GM12878 (cell line): ENCODE data around the gene SLC22A12.

ENCODE experiments used
- CEBPB ChIP-seq, 2 experiments: fragments of 150-350 bp in 1 of 2; IDR thresholded peaks; 2 replicates each; pipeline ENCODE4 v1.6.1; 2012 to 2014; ENCODE audit warnings: low read depth in 2 of 2, low read length in 2 of 2, borderline replicate concordance in 1 of 2, inconsistent platforms in 1 of 2
- CHD2 ChIP-seq: IDR thresholded peaks from 2 replicates; pipeline ENCODE4 v1.6.1; 2011; ENCODE audit warnings: low read depth, low read length, improper control_type of control experiment, borderline replicate concordance
- EZH2 ChIP-seq: IDR thresholded peaks from 2 replicates; pipeline ENCODE4 v1.6.1; 2012; ENCODE audit warnings: low read depth, mild to moderate bottlenecking, control low read depth, inconsistent platforms, low read length, borderline replicate concordance; ENCODE audit not compliant: control insufficient read depth
- HDAC2 ChIP-seq: fragments of 200-600 bp; sonication (generic); IDR thresholded peaks from 2 replicates; pipeline ENCODE4 v1.6.1; 2017
- MAX ChIP-seq: IDR thresholded peaks from 2 replicates; pipeline ENCODE4 v1.6.1; 2012; ENCODE audit warnings: low read depth, low read length, improper control_type of control experiment
- NFIC ChIP-seq: IDR thresholded peaks from 2 replicates; pipeline ENCODE4 v1.6.1; 2012; ENCODE audit warnings: low read depth, mild to moderate bottlenecking, inconsistent platforms, low read length, moderate library complexity
- NRF1 ChIP-seq: conservative IDR thresholded peaks from 2 replicates; pipeline ENCODE4 v1.6.1; 2011; ENCODE audit warnings: mild to moderate bottlenecking, low read depth, low read length, improper control_type of control experiment
- RB1 ChIP-seq: fragments of 450-650 bp; formaldehyde crosslinking; IDR thresholded peaks from 2 replicates; pipeline ENCODE4 v1.6.1; 2017; ENCODE audit warnings: mild to moderate bottlenecking, borderline replicate concordance
- TAF1 ChIP-seq: IDR thresholded peaks from 2 replicates; pipeline ENCODE4 v1.6.1; 2011; ENCODE audit warnings: mild to moderate bottlenecking, low read depth, low read length, borderline replicate concordance
- TCF7 ChIP-seq: IDR thresholded peaks from 2 replicates; pipeline ENCODE4 v1.6.1; 2014; ENCODE audit warnings: antibody characterized with exemption, borderline replicate concordance
- TF ChIP-seq, protein P1 (sequence below), 3 experiments: IDR thresholded peaks in 2 of 3; conservative IDR thresholded peaks in 1 of 3; 2 replicates each; pipeline ENCODE4 v1.5.1; 2011; ENCODE audit warnings: low read depth in 3 of 3, low read length in 3 of 3, mild to moderate bottlenecking in 3 of 3, control low read depth in 2 of 3, moderate library complexity in 2 of 3, inconsistent platforms in 1 of 3, mixed read lengths in 1 of 3; ENCODE audit not compliant: control insufficient read depth in 2 of 3, insufficient read depth in 1 of 3; ENCODE audit errors: extremely low read depth in 1 of 3
- TF ChIP-seq, protein P2 (sequence below): fragments of 450-650 bp; IDR thresholded peaks from 2 replicates; pipeline ENCODE4 v1.6.1; 2018; ENCODE audit warnings: borderline replicate concordance, mild to moderate bottlenecking; ENCODE audit not compliant: partially characterized antibody

DNA sequence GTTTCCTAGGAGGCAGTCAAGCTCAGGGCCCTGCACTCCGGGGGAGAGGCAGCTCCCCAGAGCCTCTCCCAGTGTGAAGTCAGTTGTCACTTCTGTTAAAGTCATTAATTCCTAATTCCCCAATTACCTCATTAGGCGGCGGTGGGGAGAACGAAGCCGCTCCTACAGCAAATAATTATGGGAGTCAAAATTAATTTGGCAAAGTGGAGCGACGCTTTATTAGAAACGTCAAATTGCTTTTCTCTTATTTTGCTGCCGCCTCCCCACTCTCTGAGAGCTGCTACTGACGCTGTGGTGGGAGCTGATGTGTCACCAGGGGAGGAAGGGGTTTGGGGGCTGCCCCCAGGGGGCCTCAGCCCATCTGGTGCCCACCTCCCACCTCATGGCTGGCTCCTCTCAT is 41.6 kb downstream of the SLC22A12 start:
- TF ChIP-seq HDAC2 (no peak), MAX (no peak), NFIC (no peak), EZH2 (no peak), CEBPB (IDR thresholded peaks at IDR 0.05; ENCODE audit: borderline replicate concordance in 1 of 2, low read depth in 2 of 2, low read length in 2 of 2) (no peak), TCF7 (no peak), NRF1 (no peak), CHD2 (no peak), TAF1 (no peak), RB1 (no peak)
- TF ChIP-seq, protein P1, sequence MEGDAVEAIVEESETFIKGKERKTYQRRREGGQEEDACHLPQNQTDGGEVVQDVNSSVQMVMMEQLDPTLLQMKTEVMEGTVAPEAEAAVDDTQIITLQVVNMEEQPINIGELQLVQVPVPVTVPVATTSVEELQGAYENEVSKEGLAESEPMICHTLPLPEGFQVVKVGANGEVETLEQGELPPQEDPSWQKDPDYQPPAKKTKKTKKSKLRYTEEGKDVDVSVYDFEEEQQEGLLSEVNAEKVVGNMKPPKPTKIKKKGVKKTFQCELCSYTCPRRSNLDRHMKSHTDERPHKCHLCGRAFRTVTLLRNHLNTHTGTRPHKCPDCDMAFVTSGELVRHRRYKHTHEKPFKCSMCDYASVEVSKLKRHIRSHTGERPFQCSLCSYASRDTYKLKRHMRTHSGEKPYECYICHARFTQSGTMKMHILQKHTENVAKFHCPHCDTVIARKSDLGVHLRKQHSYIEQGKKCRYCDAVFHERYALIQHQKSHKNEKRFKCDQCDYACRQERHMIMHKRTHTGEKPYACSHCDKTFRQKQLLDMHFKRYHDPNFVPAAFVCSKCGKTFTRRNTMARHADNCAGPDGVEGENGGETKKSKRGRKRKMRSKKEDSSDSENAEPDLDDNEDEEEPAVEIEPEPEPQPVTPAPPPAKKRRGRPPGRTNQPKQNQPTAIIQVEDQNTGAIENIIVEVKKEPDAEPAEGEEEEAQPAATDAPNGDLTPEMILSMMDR (IDR thresholded peaks at IDR 0.05 in 2 of 3, conservative IDR thresholded peaks at IDR 0.05 in 1 of 3; ENCODE audit: control insufficient read depth in 2 of 3, extremely low read depth in 1 of 3, insufficient read depth in 1 of 3, low read depth in 3 of 3, low read length in 3 of 3): no peak
- TF ChIP-seq, protein P2, sequence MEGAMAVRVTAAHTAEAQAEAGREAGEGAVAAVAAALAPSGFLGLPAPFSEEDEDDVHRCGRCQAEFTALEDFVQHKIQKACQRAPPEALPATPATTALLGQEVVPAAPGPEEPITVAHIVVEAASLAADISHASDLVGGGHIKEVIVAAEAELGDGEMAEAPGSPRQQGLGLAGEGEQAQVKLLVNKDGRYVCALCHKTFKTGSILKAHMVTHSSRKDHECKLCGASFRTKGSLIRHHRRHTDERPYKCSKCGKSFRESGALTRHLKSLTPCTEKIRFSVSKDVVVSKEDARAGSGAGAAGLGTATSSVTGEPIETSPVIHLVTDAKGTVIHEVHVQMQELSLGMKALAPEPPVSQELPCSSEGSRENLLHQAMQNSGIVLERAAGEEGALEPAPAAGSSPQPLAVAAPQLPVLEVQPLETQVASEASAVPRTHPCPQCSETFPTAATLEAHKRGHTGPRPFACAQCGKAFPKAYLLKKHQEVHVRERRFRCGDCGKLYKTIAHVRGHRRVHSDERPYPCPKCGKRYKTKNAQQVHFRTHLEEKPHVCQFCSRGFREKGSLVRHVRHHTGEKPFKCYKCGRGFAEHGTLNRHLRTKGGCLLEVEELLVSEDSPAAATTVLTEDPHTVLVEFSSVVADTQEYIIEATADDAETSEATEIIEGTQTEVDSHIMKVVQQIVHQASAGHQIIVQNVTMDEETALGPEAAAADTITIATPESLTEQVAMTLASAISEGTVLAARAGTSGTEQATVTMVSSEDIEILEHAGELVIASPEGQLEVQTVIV: no peak
